ENCODE data around the gene PARL. TPM values are rescaled to one million over a fixed set of nuclear protein-coding genes. Genes with fewer than 3 reads are reported as not detected.

Gene PARL
- total and polyA plus RNA-seq, 2 of the 13 experiments (the other 11 are each of a cell fraction or from before 2014, with no cell fraction given), result 46.3 to 58.6 TPM

GRCh38 chr3:183904833-183905780 lies 20.4 kb upstream of the PARL start:
- Histone ChIP-seq H3K9me3 (ENCODE audit: low read length) (no peaks in the 10 kb centered on the region), H3K4me2 (ENCODE audit: low read depth, low read length) (peak overlapping the region; percentile 1; the same call in 1 of the 2 replicates), H3K27ac (ENCODE audit: extremely low read length, insufficient read depth, low read length) (no peak overlapping the region), H3K79me2 (ENCODE audit: insufficient read depth, low read length) (no peaks in the 10 kb centered on the region), H3K27me3 (ENCODE audit: control insufficient read depth in 1 of 2, insufficient read depth in 2 of 2, low read length in 2 of 2) (peaks cover 0 to 5% of the 10 kb centered on the region in 2 experiments; a peak in 1 of 5 replicates), H3K9ac (ENCODE audit: insufficient read depth, low read depth, low read length) (no peak overlapping the region), H3K4me1 (ENCODE audit: insufficient read depth, low read length) (peaks cover 50% of the 10 kb centered on the region), H2AFZ (ENCODE audit: low read length) (no peak overlapping the region), H4K20me1 (ENCODE audit: insufficient read depth, low read length) (no peaks in the 10 kb centered on the region), H3K4me3 (replicated peaks in 1 of 3; ENCODE audit: insufficient read depth in 1 of 3, low read depth in 2 of 3, low read length in 3 of 3) (no peak overlapping the region; a peak in 1 of 6 replicates), H3K36me3 (replicated peaks in 1 of 2; ENCODE audit: control insufficient read depth in 1 of 2, insufficient read depth in 2 of 2, low read length in 2 of 2) (no peaks in the 10 kb centered on the region)
- DNase-seq (ENCODE audit: low spot score), result no peak
- ChIA-PET POLR2A (interaction anchor here (1.4 to 1.5 kb wide), 3 partner anchors 12 to 113 kb away, joined by 3 to 5 read pairs (median 4); partner anchors contain the start of genes ABCC5 and PARL), CTCF (ENCODE audit: low intra/inter-chr PET ratio, low total read pairs) (no interaction called here)
- no TSS peak for BruUV-seq (replicated peaks)
- in situ Hi-C loops (cut with HindIII; ENCODE audit: extremely low pct_ligation_motif_present, low pct_unique_long_range_greater_than_20kb) (no loop called here), intact Hi-C loops (cut with micrococcal nuclease; ENCODE audit: unreplicated experiment) (loop anchor here (1.0 kb wide), 1 partner anchor 112 kb away; the partner anchor contains the start of gene ABCC5)
- FAIRE-seq, result no peak
- peak; percentile 76 for ATAC-seq
- 22% methylated on average over 6 of the region's 14 CpGs for WGBS (ENCODE audit: low lambda C conversion rate)
- TF ChIP-seq ZNF556 (CRISPR knock-in tag; IDR thresholded peaks at IDR 0.05; ENCODE audit: borderline replicate concordance) (no peak), ZNF224 (CRISPR knock-in tag; IDR thresholded peaks at IDR 0.05) (no peak), RXRB (CRISPR knock-in tag; IDR thresholded peaks at IDR 0.05; ENCODE audit: borderline replicate concordance) (no peak), KDM3A (CRISPR knock-in tag; IDR thresholded peaks at IDR 0.05; ENCODE audit: low read depth) (no peak), THAP11 (CRISPR knock-in tag; IDR thresholded peaks at IDR 0.05) (0 out of 2 replicates have a peak, but pooled peaks have one; percentile 20), NFKBIZ (CRISPR knock-in tag; IDR thresholded peaks at IDR 0.05) (no peak), SMC3 (IDR thresholded peaks at IDR 0.05; ENCODE audit: low read length) (no peak), KDM6A (CRISPR knock-in tag; IDR thresholded peaks at IDR 0.05; ENCODE audit: low read depth) (no peak), ERF (CRISPR knock-in tag; IDR thresholded peaks at IDR 0.05) (no peak), MAZ (IDR thresholded peaks at IDR 0.05; ENCODE audit: borderline replicate concordance, low read depth, low read length) (no peak), MAZ (CRISPR knock-in tag; IDR thresholded peaks at IDR 0.05; ENCODE audit: low read depth) (no peak), SP140L (CRISPR knock-in tag; IDR thresholded peaks at IDR 0.05; ENCODE audit: borderline replicate concordance) (no peak), ZNF629 (CRISPR knock-in tag; conservative IDR thresholded peaks at IDR 0.05) (peak; percentile 70), KDM5B (CRISPR knock-in tag; IDR thresholded peaks at IDR 0.05; ENCODE audit: borderline replicate concordance) (no peak), BRD4 (CRISPR knock-in tag; IDR thresholded peaks at IDR 0.05) (no peak), ZNF543 (CRISPR knock-in tag; IDR thresholded peaks at IDR 0.05) (no peak), ZNF513 (CRISPR knock-in tag; conservative IDR thresholded peaks at IDR 0.05) (no peak), NCOA1 (CRISPR knock-in tag; IDR thresholded peaks at IDR 0.05) (no peak)
- TF ChIP-seq, protein P1, sequence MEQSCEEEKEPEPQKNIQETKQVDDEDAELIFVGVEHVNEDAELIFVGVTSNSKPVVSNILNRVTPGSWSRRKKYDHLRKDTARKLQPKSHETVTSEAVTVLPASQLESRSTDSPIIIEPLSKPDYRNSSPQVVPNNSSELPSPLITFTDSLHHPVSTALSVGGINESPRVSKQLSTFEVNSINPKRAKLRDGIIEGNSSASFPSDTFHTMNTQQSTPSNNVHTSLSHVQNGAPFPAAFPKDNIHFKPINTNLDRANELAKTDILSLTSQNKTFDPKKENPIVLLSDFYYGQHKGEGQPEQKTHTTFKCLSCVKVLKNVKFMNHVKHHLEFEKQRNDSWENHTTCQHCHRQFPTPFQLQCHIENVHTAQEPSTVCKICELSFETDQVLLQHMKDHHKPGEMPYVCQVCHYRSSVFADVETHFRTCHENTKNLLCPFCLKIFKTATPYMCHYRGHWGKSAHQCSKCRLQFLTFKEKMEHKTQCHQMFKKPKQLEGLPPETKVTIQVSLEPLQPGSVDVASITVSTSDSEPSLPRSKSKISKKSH (CRISPR knock-in tag; IDR thresholded peaks at IDR 0.05; ENCODE audit: borderline replicate concordance), result no peak
- TF ChIP-seq, protein P2, sequence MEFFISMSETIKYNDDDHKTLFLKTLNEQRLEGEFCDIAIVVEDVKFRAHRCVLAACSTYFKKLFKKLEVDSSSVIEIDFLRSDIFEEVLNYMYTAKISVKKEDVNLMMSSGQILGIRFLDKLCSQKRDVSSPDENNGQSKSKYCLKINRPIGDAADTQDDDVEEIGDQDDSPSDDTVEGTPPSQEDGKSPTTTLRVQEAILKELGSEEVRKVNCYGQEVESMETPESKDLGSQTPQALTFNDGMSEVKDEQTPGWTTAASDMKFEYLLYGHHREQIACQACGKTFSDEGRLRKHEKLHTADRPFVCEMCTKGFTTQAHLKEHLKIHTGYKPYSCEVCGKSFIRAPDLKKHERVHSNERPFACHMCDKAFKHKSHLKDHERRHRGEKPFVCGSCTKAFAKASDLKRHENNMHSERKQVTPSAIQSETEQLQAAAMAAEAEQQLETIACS (CRISPR knock-in tag; IDR thresholded peaks at IDR 0.05), result no peak

Data from HepG2 (cell line).